GM23338 (cell line): Measurements from ENCODE around the gene FLNB. TPM values are rescaled to one million over a fixed set of nuclear protein-coding genes. Genes with fewer than 3 reads are reported as not detected.

Experiments
- ATAC-seq: fragments of 200-7000 bp; cut with Tn5 transposase; 3 replicates; pipeline ENCODE4 v1.9.1; 2020
- DNase-seq: peaks from one replicate; pipeline ENCODE4 v3.0.0-alpha.2; 2015; ENCODE audit warnings: low spot score
- H2AFZ ChIP-seq: fragments of 200-600 bp; sonication (generic); 2 replicates; pipeline ENCODE4 v1.8.0; 2016; ENCODE audit warnings: antibody characterized with exemption, mild to moderate bottlenecking, moderate library complexity
- H3F3A ChIP-seq: fragments of 200-600 bp; sonication (generic); replicated peaks from 2 replicates; pipeline ENCODE4 v1.8.0; 2017; ENCODE audit warnings: antibody characterized with exemption, mixed run types, low read depth
- H3K27ac ChIP-seq: fragments of 200-600 bp; sonication (generic); 2 replicates; pipeline ENCODE4 v1.6.1; 2016; ENCODE audit warnings: low read depth
- H3K27me3 ChIP-seq: fragments of 200-600 bp; sonication (generic); 2 replicates; pipeline ENCODE4 v1.8.0; 2016; ENCODE audit warnings: mild to moderate bottlenecking, mixed run types, moderate library complexity; ENCODE audit not compliant: insufficient read depth
- H3K36me3 ChIP-seq: fragments of 200-600 bp; sonication (generic); 2 replicates; pipeline ENCODE4 v1.8.0; 2016; ENCODE audit warnings: mild to moderate bottlenecking; ENCODE audit not compliant: insufficient read depth
- H3K4me1 ChIP-seq: fragments of 200-600 bp; sonication (generic); 2 replicates; pipeline ENCODE4 v1.8.0; 2016; ENCODE audit warnings: mild to moderate bottlenecking, moderate library complexity; ENCODE audit not compliant: insufficient read depth
- H3K4me2 ChIP-seq: fragments of 200-600 bp; sonication (generic); 2 replicates; pipeline ENCODE4 v1.7.1; 2017; ENCODE audit warnings: mixed run types
- H3K4me3 ChIP-seq: fragments of 200-600 bp; sonication (generic); 2 replicates; pipeline ENCODE4 v1.6.1; 2016; ENCODE audit warnings: mixed run types
- H3K79me2 ChIP-seq: fragments of 200-600 bp; sonication (generic); replicated peaks from 2 replicates; pipeline ENCODE4 v1.8.0; 2017; ENCODE audit warnings: mild to moderate bottlenecking; ENCODE audit not compliant: insufficient read depth
- H3K9me2 ChIP-seq: fragments of 200-600 bp; sonication (generic); 2 replicates; pipeline ENCODE4 v1.8.0; 2017; ENCODE audit not compliant: insufficient read depth
- H4K20me1 ChIP-seq: fragments of 200-600 bp; sonication (generic); replicated peaks from 2 replicates; pipeline ENCODE4 v1.8.0; 2017; ENCODE audit warnings: mild to moderate bottlenecking; ENCODE audit not compliant: insufficient read depth
- H3K27ac Mint-ChIP-seq: 2 replicates; pipeline ENCODE4 v1.8.0; 2020; ENCODE audit warnings: inconsistent platforms, mild to moderate bottlenecking, moderate library complexity, mixed read lengths
- H3K27me3 Mint-ChIP-seq: 3 replicates; pipeline ENCODE4 v1.8.0; 2022; ENCODE audit warnings: low read depth, mild to moderate bottlenecking, moderate library complexity, mixed read lengths, inconsistent platforms; ENCODE audit not compliant: insufficient read depth, poor library complexity
- H3K36me3 Mint-ChIP-seq: 3 replicates; pipeline ENCODE4 v1.8.0; 2021; ENCODE audit warnings: low read depth, mild to moderate bottlenecking, inconsistent platforms, moderate library complexity, mixed read lengths
- H3K4me1 Mint-ChIP-seq: 3 replicates; pipeline ENCODE4 v1.8.0; 2020; ENCODE audit warnings: mild to moderate bottlenecking, inconsistent platforms, mixed read lengths
- H3K4me3 Mint-ChIP-seq: 3 replicates; pipeline ENCODE4 v1.8.0; 2021; ENCODE audit warnings: moderate library complexity, mild to moderate bottlenecking, inconsistent platforms, mixed read lengths
- H3K9me3 Mint-ChIP-seq: 3 replicates; pipeline ENCODE4 v1.8.0; 2020; ENCODE audit warnings: moderate library complexity, mild to moderate bottlenecking, inconsistent platforms, mixed read lengths
- CREB1 ChIP-seq: fragments of 250-450 bp; sonication (Bioruptor Pico); IDR thresholded peaks from 2 replicates; pipeline ENCODE4 v1.5.0; 2020; ENCODE audit warnings: low read depth, mild to moderate bottlenecking, moderate library complexity
- STAT1 ChIP-seq: IDR thresholded peaks from one replicate; pipeline ENCODE4 v1.6.1; 2016; ENCODE audit warnings: antibody characterized with exemption; ENCODE audit not compliant: unreplicated experiment
- ZNF114 ChIP-seq: fragments of 250-450 bp; sonication (Bioruptor Pico); IDR thresholded peaks from 2 replicates; pipeline ENCODE4 v1.5.0; 2020; ENCODE audit warnings: mild to moderate bottlenecking, moderate library complexity
- ZNF331 ChIP-seq: fragments of 250-450 bp; sonication (Bioruptor Pico); IDR thresholded peaks from 2 replicates; pipeline ENCODE4 v1.5.0; 2020; ENCODE audit warnings: low read depth, mild to moderate bottlenecking, moderate library complexity
- polyA plus RNA-seq: library from polyadenylated mRNA; unstranded; fragments of >200 nt; fragmentation: Nextera tagmentation; extraction: Ambion mirVana; gene quantifications from 2 replicates; pipeline ENCODE4 v1.2.1, GENCODE V29; 2016
- total RNA-seq: library from RNA; depleted of rRNA; stranded (reverse); fragments of >200 nt; shearing (Covaris generic); gene quantifications from 2 replicates; pipeline ENCODE4 v1.2.3, GENCODE V29; 2014
- TF ChIP-seq, protein P1 (sequence below): fragments of 250-450 bp; sonication (Bioruptor Pico); IDR thresholded peaks from 2 replicates; pipeline ENCODE4 v1.5.0; 2020; ENCODE audit warnings: mild to moderate bottlenecking, moderate library complexity
- TF ChIP-seq, protein P2 (sequence below): IDR thresholded peaks from 2 replicates; pipeline ENCODE4 v1.6.1; 2016; ENCODE audit warnings: antibody characterized with exemption
- TF ChIP-seq, protein P3 (sequence below), 2 experiments: fragments of 200-600 bp in 1 of 2; sonication (generic) in 1 of 2; conservative IDR thresholded peaks; 2 replicates each; pipeline versions ENCODE4 v1.5.1 to v1.6.1; 2016 to 2017; ENCODE audit warnings: antibody characterized with exemption in 2 of 2, low read depth in 2 of 2, mild to moderate bottlenecking in 2 of 2, moderate library complexity in 1 of 2

The FLNB gene
- total and polyA plus RNA-seq, 2 experiments from 2014 or later = 39.7 to 179 TPM

DNA sequence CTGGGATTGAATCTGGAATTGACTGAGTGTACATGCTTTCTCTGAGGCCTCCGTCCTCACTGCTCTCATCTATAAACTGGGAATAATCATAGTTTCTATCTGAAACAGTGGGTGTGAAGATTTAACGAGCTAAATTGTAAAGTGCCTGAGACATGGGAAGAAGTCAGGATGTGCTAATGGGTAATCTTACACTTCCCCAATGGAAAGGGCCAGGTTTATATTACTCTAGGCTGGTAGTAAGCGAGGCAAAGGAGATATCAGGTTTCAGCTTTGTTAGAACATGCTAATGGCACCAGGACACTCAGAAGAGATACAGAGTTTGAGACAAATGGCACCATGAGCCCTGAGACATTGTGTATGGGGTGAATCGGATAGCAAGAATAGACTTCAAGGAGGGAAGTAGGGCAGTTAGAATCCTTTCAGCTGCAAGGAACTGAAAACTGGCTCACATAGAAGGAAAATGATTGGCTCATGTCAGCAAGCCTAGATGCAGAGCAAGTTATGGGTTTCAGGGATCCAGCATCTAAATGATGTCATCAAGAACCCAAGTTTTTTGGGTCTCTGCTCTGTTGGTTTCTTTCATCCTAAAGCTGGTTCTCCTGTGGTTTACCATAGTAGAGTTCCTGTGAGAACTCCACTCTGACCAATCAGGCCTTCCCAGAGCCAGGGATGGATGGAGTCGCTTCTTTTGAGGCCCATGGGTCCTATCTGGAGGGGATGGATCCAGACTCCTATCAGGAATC, 21.8 kb downstream of the FLNB start:
- H3K27ac Mint-ChIP-seq = no peak overlapping the region
- peak; percentile 20 for ATAC-seq
- Histone ChIP-seq H3K27ac (peak overlapping the region; percentile 60; the same call in 1 of the 2 replicates), H3K4me3 (no peak overlapping the region), H3F3A (peaks cover 7% of the 10 kb centered on the region; the same call in 1 of the 2 replicates), H3K79me2 (peaks cover 100% of the 10 kb centered on the region), H2AFZ (no peak overlapping the region), H3K4me2 (no peak overlapping the region), H4K20me1 (no peaks in the 10 kb centered on the region; the same call in 1 of the 2 replicates), H3K9me2 (no peaks in the 10 kb centered on the region), H3K36me3 (no peaks in the 10 kb centered on the region), H3K27me3 (no peaks in the 10 kb centered on the region), H3K4me1 (peaks cover 74% of the 10 kb centered on the region)
- TF ChIP-seq ZNF331 (CRISPR knock-in tag) (no peak), ZNF114 (no peak), CREB1 (no peak), STAT1 (no peak)
- TF ChIP-seq, protein P1, sequence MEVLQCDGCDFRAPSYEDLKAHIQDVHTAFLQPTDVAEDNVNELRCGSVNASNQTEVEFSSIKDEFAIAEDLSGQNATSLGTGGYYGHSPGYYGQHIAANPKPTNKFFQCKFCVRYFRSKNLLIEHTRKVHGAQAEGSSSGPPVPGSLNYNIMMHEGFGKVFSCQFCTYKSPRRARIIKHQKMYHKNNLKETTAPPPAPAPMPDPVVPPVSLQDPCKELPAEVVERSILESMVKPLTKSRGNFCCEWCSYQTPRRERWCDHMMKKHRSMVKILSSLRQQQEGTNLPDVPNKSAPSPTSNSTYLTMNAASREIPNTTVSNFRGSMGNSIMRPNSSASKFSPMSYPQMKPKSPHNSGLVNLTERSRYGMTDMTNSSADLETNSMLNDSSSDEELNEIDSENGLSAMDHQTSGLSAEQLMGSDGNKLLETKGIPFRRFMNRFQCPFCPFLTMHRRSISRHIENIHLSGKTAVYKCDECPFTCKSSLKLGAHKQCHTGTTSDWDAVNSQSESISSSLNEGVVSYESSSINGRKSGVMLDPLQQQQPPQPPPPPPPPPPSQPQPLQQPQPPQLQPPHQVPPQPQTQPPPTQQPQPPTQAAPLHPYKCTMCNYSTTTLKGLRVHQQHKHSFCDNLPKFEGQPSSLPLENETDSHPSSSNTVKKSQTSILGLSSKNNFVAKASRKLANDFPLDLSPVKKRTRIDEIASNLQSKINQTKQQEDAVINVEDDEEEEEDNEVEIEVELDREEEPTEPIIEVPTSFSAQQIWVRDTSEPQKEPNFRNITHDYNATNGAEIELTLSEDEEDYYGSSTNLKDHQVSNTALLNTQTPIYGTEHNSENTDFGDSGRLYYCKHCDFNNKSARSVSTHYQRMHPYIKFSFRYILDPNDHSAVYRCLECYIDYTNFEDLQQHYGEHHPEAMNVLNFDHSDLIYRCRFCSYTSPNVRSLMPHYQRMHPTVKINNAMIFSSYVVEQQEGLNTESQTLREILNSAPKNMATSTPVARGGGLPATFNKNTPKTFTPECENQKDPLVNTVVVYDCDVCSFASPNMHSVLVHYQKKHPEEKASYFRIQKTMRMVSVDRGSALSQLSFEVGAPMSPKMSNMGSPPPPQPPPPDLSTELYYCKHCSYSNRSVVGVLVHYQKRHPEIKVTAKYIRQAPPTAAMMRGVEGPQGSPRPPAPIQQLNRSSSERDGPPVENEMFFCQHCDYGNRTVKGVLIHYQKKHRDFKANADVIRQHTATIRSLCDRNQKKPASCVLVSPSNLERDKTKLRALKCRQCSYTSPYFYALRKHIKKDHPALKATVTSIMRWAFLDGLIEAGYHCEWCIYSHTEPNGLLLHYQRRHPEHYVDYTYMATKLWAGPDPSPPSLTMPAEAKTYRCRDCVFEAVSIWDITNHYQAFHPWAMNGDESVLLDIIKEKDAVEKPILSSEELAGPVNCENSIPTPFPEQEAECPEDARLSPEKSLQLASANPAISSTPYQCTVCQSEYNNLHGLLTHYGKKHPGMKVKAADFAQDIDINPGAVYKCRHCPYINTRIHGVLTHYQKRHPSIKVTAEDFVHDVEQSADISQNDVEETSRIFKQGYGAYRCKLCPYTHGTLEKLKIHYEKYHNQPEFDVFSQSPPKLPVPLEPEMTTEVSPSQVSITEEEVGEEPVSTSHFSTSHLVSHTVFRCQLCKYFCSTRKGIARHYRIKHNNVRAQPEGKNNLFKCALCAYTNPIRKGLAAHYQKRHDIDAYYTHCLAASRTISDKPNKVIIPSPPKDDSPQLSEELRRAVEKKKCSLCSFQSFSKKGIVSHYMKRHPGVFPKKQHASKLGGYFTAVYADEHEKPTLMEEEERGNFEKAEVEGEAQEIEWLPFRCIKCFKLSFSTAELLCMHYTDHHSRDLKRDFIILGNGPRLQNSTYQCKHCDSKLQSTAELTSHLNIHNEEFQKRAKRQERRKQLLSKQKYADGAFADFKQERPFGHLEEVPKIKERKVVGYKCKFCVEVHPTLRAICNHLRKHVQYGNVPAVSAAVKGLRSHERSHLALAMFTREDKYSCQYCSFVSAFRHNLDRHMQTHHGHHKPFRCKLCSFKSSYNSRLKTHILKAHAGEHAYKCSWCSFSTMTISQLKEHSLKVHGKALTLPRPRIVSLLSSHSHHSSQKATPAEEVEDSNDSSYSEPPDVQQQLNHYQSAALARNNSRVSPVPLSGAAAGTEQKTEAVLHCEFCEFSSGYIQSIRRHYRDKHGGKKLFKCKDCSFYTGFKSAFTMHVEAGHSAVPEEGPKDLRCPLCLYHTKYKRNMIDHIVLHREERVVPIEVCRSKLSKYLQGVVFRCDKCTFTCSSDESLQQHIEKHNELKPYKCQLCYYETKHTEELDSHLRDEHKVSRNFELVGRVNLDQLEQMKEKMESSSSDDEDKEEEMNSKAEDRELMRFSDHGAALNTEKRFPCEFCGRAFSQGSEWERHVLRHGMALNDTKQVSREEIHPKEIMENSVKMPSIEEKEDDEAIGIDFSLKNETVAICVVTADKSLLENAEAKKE (CRISPR knock-in tag) = no peak
- TF ChIP-seq, protein P2, sequence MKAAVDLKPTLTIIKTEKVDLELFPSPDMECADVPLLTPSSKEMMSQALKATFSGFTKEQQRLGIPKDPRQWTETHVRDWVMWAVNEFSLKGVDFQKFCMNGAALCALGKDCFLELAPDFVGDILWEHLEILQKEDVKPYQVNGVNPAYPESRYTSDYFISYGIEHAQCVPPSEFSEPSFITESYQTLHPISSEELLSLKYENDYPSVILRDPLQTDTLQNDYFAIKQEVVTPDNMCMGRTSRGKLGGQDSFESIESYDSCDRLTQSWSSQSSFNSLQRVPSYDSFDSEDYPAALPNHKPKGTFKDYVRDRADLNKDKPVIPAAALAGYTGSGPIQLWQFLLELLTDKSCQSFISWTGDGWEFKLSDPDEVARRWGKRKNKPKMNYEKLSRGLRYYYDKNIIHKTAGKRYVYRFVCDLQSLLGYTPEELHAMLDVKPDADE = no peak
- TF ChIP-seq, protein P3, sequence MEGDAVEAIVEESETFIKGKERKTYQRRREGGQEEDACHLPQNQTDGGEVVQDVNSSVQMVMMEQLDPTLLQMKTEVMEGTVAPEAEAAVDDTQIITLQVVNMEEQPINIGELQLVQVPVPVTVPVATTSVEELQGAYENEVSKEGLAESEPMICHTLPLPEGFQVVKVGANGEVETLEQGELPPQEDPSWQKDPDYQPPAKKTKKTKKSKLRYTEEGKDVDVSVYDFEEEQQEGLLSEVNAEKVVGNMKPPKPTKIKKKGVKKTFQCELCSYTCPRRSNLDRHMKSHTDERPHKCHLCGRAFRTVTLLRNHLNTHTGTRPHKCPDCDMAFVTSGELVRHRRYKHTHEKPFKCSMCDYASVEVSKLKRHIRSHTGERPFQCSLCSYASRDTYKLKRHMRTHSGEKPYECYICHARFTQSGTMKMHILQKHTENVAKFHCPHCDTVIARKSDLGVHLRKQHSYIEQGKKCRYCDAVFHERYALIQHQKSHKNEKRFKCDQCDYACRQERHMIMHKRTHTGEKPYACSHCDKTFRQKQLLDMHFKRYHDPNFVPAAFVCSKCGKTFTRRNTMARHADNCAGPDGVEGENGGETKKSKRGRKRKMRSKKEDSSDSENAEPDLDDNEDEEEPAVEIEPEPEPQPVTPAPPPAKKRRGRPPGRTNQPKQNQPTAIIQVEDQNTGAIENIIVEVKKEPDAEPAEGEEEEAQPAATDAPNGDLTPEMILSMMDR (conservative IDR thresholded peaks at IDR 0.05; ENCODE audit: low read depth in 2 of 2) = no peak
- no peaks in the 10 kb centered on the region for H3K36me3 Mint-ChIP-seq
- no peak for DNase-seq
- H3K4me3 Mint-ChIP-seq = no peak overlapping the region
- no peaks in the 10 kb centered on the region for H3K9me3 Mint-ChIP-seq
- H3K4me1 Mint-ChIP-seq = peaks cover 51% of the 10 kb centered on the region
- H3K27me3 Mint-ChIP-seq = peaks cover 7% of the 10 kb centered on the region
